Measurements from ENCODE around the gene BMP4. TPM values are rescaled to one million over a fixed set of nuclear protein-coding genes. Genes with fewer than 3 reads are reported as not detected.

Gene BMP4
- total and polyA plus RNA-seq, 7 donors, result 3.7 to 31.4 (median 19.4) TPM

DNA sequence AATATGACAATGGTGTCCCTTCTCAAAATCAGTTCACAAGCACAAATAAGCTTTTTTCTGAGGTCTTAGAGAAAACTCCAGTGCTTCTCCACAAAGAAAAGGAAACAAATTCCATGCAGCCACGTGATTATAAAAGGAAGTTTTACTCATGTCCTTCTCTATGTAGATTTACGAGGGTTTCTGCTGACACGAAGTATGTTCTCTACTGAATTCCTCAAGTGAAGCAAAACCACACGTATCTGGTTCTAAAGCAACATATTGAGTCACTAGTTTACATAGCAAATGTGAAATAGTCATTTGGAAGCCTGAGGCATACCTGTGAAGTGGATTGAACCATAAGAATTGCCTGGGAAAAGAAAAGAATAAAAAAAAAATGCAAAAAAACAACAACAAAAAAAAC lies 31.9 kb downstream of the BMP4 start:
- no peak overlapping the region for H3K4me3 ChIP-seq
- TF ChIP-seq, protein P1, sequence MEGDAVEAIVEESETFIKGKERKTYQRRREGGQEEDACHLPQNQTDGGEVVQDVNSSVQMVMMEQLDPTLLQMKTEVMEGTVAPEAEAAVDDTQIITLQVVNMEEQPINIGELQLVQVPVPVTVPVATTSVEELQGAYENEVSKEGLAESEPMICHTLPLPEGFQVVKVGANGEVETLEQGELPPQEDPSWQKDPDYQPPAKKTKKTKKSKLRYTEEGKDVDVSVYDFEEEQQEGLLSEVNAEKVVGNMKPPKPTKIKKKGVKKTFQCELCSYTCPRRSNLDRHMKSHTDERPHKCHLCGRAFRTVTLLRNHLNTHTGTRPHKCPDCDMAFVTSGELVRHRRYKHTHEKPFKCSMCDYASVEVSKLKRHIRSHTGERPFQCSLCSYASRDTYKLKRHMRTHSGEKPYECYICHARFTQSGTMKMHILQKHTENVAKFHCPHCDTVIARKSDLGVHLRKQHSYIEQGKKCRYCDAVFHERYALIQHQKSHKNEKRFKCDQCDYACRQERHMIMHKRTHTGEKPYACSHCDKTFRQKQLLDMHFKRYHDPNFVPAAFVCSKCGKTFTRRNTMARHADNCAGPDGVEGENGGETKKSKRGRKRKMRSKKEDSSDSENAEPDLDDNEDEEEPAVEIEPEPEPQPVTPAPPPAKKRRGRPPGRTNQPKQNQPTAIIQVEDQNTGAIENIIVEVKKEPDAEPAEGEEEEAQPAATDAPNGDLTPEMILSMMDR (IDR thresholded peaks at IDR 0.05), result no peak
- TF ChIP-seq POLR2A (IDR thresholded peaks at IDR 0.05) (no peak), EP300 (IDR thresholded peaks at IDR 0.05) (no peak), POLR2AphosphoS5 (IDR thresholded peaks at IDR 0.05) (no peak)
- no peaks in the 10 kb centered on the region for H3K9me3 ChIP-seq
- no peaks in the 10 kb centered on the region for H3K4me1 ChIP-seq
- H3K27me3 ChIP-seq, result no peaks in the 10 kb centered on the region
- intact Hi-C loops (cut with DNase I), result no loop called here
- H3K27ac ChIP-seq, result no peak overlapping the region
- H3K36me3 ChIP-seq, result no peaks in the 10 kb centered on the region
- 1 to 6% methylated on average over 4 of the region's 4 CpGs for WGBS, 2 donors
- DNase-seq, result no peak

DNA sequence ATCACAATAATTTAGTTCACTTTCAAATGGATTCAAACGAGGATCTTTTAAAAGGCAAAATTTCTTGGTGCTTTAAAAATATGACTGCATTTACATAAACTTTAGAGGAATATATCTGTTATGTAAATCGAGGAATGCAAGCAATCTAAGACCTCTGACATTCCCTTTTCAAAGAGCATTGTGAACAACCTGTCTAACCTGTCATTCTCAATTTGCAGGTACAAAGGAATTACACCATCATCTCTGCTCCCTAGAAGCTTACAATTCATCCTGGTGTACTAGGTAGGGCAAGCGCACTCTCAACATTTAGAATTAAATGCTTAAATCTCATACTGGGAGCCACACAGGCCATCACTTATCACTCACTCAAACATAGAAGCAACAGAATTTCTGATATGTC lies 35.6 kb downstream of the BMP4 start:
- 52 to 70% methylated on average over 3 of the region's 3 CpGs for WGBS, 2 donors
- no peak for TF ChIP-seq POLR2AphosphoS5 (IDR thresholded peaks at IDR 0.05)
- TF ChIP-seq POLR2A (IDR thresholded peaks at IDR 0.05), result no peak
- TF ChIP-seq, protein P1 (IDR thresholded peaks at IDR 0.05), result no peak
- TF ChIP-seq EP300 (IDR thresholded peaks at IDR 0.05), result no peak
- Histone ChIP-seq H3K27ac (no peak overlapping the region), H3K9me3 (no peaks in the 10 kb centered on the region), H3K4me1 (no peaks in the 10 kb centered on the region), H3K36me3 (no peaks in the 10 kb centered on the region), H3K27me3 (no peaks in the 10 kb centered on the region), H3K4me3 (no peak overlapping the region)
- DNase-seq, result no peak
- intact Hi-C loops (cut with DNase I), result no loop called here

DNA sequence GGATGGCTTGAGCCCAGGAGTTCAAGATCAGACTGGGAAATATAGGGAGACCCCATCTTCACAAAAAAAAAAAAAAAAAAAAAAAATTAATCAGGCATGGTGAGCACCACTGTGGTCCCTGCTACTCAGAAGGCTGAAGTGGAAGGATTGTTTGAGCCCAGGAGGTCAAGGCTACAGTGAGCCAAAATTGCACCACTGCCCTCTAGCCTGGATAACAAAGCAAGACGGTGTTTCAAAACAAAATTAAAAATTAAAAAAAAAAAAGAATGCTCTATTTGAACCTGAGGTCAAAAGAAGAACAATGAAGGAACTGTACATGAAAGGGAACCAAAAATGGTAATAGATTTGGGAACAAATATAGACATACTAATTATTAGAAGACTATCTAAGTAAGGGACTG lies 40.4 kb downstream of the BMP4 start:
- H3K27me3 ChIP-seq, result no peaks in the 10 kb centered on the region
- no peaks in the 10 kb centered on the region for H3K9me3 ChIP-seq
- no peaks in the 10 kb centered on the region for H3K36me3 ChIP-seq
- WGBS, 2 donors, result 84 to 88% methylated on average over 1 of the region's 1 CpG
- no peak overlapping the region for H3K4me3 ChIP-seq
- TF ChIP-seq, protein P1 (IDR thresholded peaks at IDR 0.05), result no peak
- TF ChIP-seq POLR2A (IDR thresholded peaks at IDR 0.05), result no peak
- no peak for TF ChIP-seq EP300 (IDR thresholded peaks at IDR 0.05)
- TF ChIP-seq POLR2AphosphoS5 (IDR thresholded peaks at IDR 0.05), result no peak
- no peak overlapping the region for H3K27ac ChIP-seq
- no peaks in the 10 kb centered on the region for H3K4me1 ChIP-seq
- intact Hi-C loops (cut with DNase I), result no loop called here
- no peak for DNase-seq

DNA sequence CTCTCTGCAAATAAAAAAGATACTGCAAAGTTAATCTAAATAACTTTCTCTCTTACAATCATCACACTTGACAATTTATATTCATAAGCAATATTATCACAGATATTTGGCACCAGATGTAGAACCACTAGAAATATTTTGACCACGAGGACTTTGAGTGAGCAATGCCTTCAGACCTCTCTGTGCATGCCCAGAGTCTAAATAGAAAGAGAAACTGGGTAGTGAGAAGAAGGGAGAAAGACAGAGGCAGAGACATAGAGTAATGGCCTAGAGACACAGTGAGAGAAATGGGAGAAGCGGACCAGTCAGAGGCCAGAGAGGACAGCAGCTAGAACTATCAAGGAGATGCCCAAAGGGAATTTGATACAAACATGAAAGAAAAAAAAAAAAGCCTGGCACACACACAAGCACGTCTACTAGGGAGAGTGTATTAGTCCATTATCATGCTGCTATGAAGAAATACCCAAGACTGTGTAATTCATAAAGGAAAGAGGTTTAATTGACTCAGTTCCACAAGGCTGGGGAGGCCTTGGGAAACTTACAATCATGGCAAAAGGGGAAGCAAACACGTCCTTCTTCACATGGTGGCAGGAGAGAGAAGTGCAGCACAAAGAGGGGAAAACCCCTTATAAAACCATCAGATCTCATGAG lies 41.1 kb downstream of the BMP4 start:
- Histone ChIP-seq H3K27ac (no peak overlapping the region), H3K36me3 (no peaks in the 10 kb centered on the region), H3K27me3 (no peaks in the 10 kb centered on the region), H3K4me1 (no peaks in the 10 kb centered on the region), H3K9me3 (no peaks in the 10 kb centered on the region), H3K4me3 (no peak overlapping the region)
- no peak for DNase-seq
- 79 to 83% methylated on average over 4 of the region's 4 CpGs for WGBS, 2 donors
- TF ChIP-seq, protein P1 (IDR thresholded peaks at IDR 0.05), result no peak
- TF ChIP-seq POLR2AphosphoS5 (IDR thresholded peaks at IDR 0.05) (no peak), POLR2A (IDR thresholded peaks at IDR 0.05) (no peak), EP300 (IDR thresholded peaks at IDR 0.05) (no peak)
- intact Hi-C loops (cut with DNase I), result no loop called here

DNA sequence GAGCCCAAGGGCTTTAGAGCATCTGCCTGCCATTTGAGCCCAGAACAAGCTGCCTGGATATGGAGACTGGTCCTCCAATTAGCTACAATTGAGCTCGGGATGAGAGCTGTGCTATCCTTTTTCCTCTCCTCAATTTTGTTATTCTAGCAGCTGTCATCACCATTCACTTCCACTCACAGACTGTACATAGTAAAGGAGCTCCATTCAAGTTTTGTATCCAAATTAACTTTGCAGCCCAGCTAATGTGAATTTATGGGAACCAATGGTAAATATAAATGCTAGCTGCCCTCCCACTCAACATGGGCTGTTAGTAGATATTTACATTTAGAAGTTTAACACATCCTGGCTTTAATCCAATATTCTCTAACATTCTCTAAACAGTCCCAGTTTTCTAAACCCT lies 44.6 kb downstream of the BMP4 start:
- 73 to 78% methylated on average over 1 of the region's 1 CpG for WGBS, 2 donors

More for the DNA sequence above, 44.6 kb downstream of the BMP4 start:
- DNase-seq, result no peak
- Histone ChIP-seq H3K4me1 (no peaks in the 10 kb centered on the region), H3K9me3 (no peaks in the 10 kb centered on the region), H3K36me3 (no peaks in the 10 kb centered on the region), H3K27me3 (no peaks in the 10 kb centered on the region), H3K4me3 (no peak overlapping the region), H3K27ac (no peak overlapping the region)
- no peak for TF ChIP-seq POLR2A (IDR thresholded peaks at IDR 0.05)
- TF ChIP-seq, protein P1 (IDR thresholded peaks at IDR 0.05), result no peak
- no peak for TF ChIP-seq POLR2AphosphoS5 (IDR thresholded peaks at IDR 0.05)
- TF ChIP-seq EP300 (IDR thresholded peaks at IDR 0.05), result no peak
- intact Hi-C loops (cut with DNase I), result no loop called here

All from sigmoid colon (tissue), 7 donors.